Smooth muscle cell of the pulmonary artery (primary cell): ENCODE measurements around the gene GTF3C1. TPM values are rescaled to one million over a fixed set of nuclear protein-coding genes. Genes with fewer than 3 reads are reported as not detected.

Source experiments
- total RNA-seq: library from RNA; depleted of rRNA; stranded (reverse); fragments of >200 nt; gene quantifications from 2 replicates; pipeline ENCODE4 v1.2.3, GENCODE V29; 2014

Gene GTF3C1, protein sequence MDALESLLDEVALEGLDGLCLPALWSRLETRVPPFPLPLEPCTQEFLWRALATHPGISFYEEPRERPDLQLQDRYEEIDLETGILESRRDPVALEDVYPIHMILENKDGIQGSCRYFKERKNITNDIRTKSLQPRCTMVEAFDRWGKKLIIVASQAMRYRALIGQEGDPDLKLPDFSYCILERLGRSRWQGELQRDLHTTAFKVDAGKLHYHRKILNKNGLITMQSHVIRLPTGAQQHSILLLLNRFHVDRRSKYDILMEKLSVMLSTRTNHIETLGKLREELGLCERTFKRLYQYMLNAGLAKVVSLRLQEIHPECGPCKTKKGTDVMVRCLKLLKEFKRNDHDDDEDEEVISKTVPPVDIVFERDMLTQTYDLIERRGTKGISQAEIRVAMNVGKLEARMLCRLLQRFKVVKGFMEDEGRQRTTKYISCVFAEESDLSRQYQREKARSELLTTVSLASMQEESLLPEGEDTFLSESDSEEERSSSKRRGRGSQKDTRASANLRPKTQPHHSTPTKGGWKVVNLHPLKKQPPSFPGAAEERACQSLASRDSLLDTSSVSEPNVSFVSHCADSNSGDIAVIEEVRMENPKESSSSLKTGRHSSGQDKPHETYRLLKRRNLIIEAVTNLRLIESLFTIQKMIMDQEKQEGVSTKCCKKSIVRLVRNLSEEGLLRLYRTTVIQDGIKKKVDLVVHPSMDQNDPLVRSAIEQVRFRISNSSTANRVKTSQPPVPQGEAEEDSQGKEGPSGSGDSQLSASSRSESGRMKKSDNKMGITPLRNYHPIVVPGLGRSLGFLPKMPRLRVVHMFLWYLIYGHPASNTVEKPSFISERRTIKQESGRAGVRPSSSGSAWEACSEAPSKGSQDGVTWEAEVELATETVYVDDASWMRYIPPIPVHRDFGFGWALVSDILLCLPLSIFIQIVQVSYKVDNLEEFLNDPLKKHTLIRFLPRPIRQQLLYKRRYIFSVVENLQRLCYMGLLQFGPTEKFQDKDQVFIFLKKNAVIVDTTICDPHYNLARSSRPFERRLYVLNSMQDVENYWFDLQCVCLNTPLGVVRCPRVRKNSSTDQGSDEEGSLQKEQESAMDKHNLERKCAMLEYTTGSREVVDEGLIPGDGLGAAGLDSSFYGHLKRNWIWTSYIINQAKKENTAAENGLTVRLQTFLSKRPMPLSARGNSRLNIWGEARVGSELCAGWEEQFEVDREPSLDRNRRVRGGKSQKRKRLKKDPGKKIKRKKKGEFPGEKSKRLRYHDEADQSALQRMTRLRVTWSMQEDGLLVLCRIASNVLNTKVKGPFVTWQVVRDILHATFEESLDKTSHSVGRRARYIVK (N-terminal part only)
- total RNA-seq, result 75.3 and 80.9 TPM in 2 replicates

DNA sequence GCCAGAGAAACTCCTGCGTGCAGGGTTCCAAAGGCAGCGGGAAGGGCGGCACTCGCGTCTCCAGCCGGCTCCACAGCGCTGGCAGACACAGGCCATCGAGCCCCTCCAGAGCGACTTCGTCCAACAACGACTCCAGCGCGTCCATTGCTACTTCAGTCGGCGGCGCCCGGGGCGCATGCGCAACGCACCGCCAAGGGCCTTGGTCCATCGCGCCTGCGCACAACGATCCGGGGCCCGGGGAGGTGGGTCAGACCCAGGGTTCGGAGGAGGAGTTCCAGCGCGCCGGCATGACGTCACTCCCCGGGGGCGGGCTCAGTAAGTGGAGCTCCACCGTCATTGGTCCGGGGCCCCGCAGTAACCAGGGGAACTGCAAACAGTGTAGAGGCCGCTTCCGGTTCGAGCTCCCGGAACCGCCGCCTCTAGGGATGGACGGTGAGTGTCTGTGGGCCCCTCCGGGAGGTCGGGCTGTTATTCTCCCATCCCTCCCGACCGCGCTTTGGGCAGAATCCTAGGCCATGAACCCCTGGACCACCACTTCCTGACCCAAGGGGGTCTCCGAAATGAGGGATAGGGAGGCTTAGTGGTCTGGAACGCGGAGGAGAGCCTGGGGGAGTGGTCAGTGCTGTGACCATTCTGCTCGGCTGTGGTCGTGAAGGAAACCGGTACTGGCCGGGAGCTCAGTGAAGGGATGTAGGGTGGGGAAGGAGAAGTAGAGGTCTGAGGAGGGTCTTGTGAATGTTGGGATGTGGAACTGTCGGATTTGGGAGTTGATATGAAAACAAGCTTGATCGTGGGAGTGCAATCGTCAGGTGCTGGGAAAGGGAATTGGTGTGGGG lies at the start of gene GTF3C1, which contains the start of gene KATNIP:
GTF3C1 (minus strand) TSS at position 168 of the 836 bp plus-strand sequence; CDS start at position 145, 23 bp downstream.
KATNIP (plus strand) TSS at position 399 of the 836 bp plus-strand sequence; CDS start at position 426, 27 bp downstream.

Other genes with a start within 250 kb of the GTF3C1 start
- 40.3 and 76.6 TPM in 2 replicates for gene IL4R, start 235.9 kb downstream of the GTF3C1 start, total RNA-seq
- 1.2 and 2.2 TPM in 2 replicates for gene IL21R, start 147.7 kb downstream of the GTF3C1 start, total RNA-seq
- gene KATNIP, start 231 bp upstream of the GTF3C1 start, total RNA-seq, result 30.4 and 30.7 TPM in 2 replicates